A549 (cell line): Measurements from ENCODE around the gene ATP2B3.

Experiments
- CBX2 ChIP-seq: fragments of 200-600 bp; sonication (generic); IDR thresholded peaks from 2 replicates; pipeline ENCODE4 v1.6.1; 2016; ENCODE audit warnings: low read depth, mild to moderate bottlenecking, borderline replicate concordance
- CTCF ChIP-seq: fragments of >200 bp; sonication (Bioruptor Twin); formaldehyde crosslinking; IDR thresholded peaks from 3 replicates; pipeline ENCODE4 v1.5.1; 2016
- MYC ChIP-seq: IDR thresholded peaks from 2 replicates; pipeline ENCODE4 v1.6.1; 2012; ENCODE audit warnings: mild to moderate bottlenecking, inconsistent platforms, low read length, improper control_type of control experiment, borderline replicate concordance
- POLR2A ChIP-seq: IDR thresholded peaks from 2 replicates; pipeline ENCODE4 v1.6.1; 2012; ENCODE audit warnings: mild to moderate bottlenecking, low read length
- SMC3 ChIP-seq: fragments of >200 bp; sonication (Bioruptor Twin); formaldehyde crosslinking; IDR thresholded peaks from 3 replicates; pipeline ENCODE4 v1.6.1; 2018; ENCODE audit warnings: inconsistent platforms

GRCh38 chrX:153588782-153589446, 71.5 kb downstream of the ATP2B3 start:
- TF ChIP-seq SMC3 (no peak), CTCF (no peak), POLR2A (no peak), MYC (no peak), CBX2 (no peak)
